H9 (cell line): Measurements from ENCODE around the gene KCNC2. TPM values are rescaled to one million over a fixed set of nuclear protein-coding genes. Genes with fewer than 3 reads are reported as not detected.

Source experiments
- DNase-seq: peaks from one replicate; pipeline ENCODE4 v3.0.0-alpha.2; 2017
- H2AFZ ChIP-seq: one replicate; pipeline ENCODE4 v1.6.1; 2013; ENCODE audit warnings: mild to moderate bottlenecking, low read length, control low read depth, moderate library complexity
- H2AK5ac ChIP-seq: 2 replicates; pipeline ENCODE4 v1.6.1; 2013; ENCODE audit warnings: low read length, control low read depth, mixed read lengths; ENCODE audit not compliant: insufficient read length
- H2BK120ac ChIP-seq: one replicate; pipeline ENCODE4 v1.6.1; 2013; ENCODE audit warnings: low read depth, mild to moderate bottlenecking, low read length, control low read depth, inconsistent platforms; ENCODE audit not compliant: poor library complexity, severe bottlenecking
- H2BK12ac ChIP-seq: 2 replicates; pipeline ENCODE4 v1.6.1; 2013; ENCODE audit warnings: low read length, control low read depth, mixed read lengths, low read depth; ENCODE audit not compliant: insufficient read length
- H2BK15ac ChIP-seq: 2 replicates; pipeline ENCODE4 v1.6.1; 2013; ENCODE audit warnings: low read depth, low read length, control low read depth
- H2BK20ac ChIP-seq: one replicate; pipeline ENCODE4 v1.6.1; 2013; ENCODE audit warnings: low read depth, mild to moderate bottlenecking, low read length, control low read depth, inconsistent platforms; ENCODE audit not compliant: poor library complexity, severe bottlenecking
- H2BK5ac ChIP-seq: 2 replicates; pipeline ENCODE4 v1.6.1; 2013; ENCODE audit warnings: low read length, control low read depth, mixed read lengths; ENCODE audit not compliant: insufficient read length
- H3K14ac ChIP-seq: 2 replicates; pipeline ENCODE4 v1.6.1; 2013; ENCODE audit warnings: low read length, control low read depth; ENCODE audit not compliant: insufficient read depth
- H3K18ac ChIP-seq: 2 replicates; pipeline ENCODE4 v1.6.1; 2013; ENCODE audit warnings: low read depth, mild to moderate bottlenecking, mixed read lengths, low read length, control low read depth; ENCODE audit not compliant: insufficient read length
- H3K23ac ChIP-seq: 2 replicates; pipeline ENCODE4 v1.6.1; 2013; ENCODE audit warnings: low read length, control low read depth, mixed read lengths, low read depth; ENCODE audit not compliant: insufficient read length
- H3K23me2 ChIP-seq: 2 replicates; pipeline ENCODE4 v1.6.1; 2013; ENCODE audit warnings: low read depth, mild to moderate bottlenecking, mixed read lengths, low read length, control low read depth; ENCODE audit not compliant: insufficient read length, poor library complexity, severe bottlenecking
- H3K27ac ChIP-seq: 2 replicates; pipeline ENCODE4 v1.5.1; 2013; ENCODE audit warnings: low read length, control low read depth, mixed read lengths, low read depth; ENCODE audit not compliant: insufficient read length
- H3K27me3 ChIP-seq: 2 replicates; pipeline ENCODE4 v1.6.1; 2013; ENCODE audit warnings: low read length, control low read depth, inconsistent platforms; ENCODE audit not compliant: insufficient read depth
- H3K4ac ChIP-seq: 2 replicates; pipeline ENCODE4 v1.6.1; 2013; ENCODE audit warnings: low read depth, mild to moderate bottlenecking, control low read depth, inconsistent platforms, low read length, moderate library complexity
- H3K4me1 ChIP-seq: 2 replicates; pipeline ENCODE4 v1.6.1; 2013; ENCODE audit warnings: low read length, control low read depth, inconsistent platforms; ENCODE audit not compliant: insufficient read depth
- H3K4me2 ChIP-seq: 2 replicates; pipeline ENCODE4 v1.6.1; 2013; ENCODE audit warnings: low read length, control low read depth, mixed read lengths; ENCODE audit not compliant: insufficient read length, insufficient read depth
- H3K56ac ChIP-seq: 2 replicates; pipeline ENCODE4 v1.6.1; 2013; ENCODE audit warnings: low read depth, mild to moderate bottlenecking, mixed read lengths, low read length, control low read depth; ENCODE audit not compliant: insufficient read length
- H3K79me1 ChIP-seq: 2 replicates; pipeline ENCODE4 v1.6.1; 2013; ENCODE audit warnings: low read depth, mild to moderate bottlenecking, moderate library complexity, low read length, control low read depth, inconsistent platforms; ENCODE audit not compliant: insufficient read depth, poor library complexity, severe bottlenecking
- H3K79me2 ChIP-seq: 2 replicates; pipeline ENCODE4 v1.6.1; 2013; ENCODE audit warnings: low read length, control low read depth, inconsistent platforms; ENCODE audit not compliant: insufficient read depth
- H3K9ac ChIP-seq: 2 replicates; pipeline ENCODE4 v1.6.1; 2013; ENCODE audit warnings: low read length, control low read depth, mixed read lengths; ENCODE audit not compliant: insufficient read length; ENCODE audit errors: extremely low read depth
- H3K9me3 ChIP-seq: one replicate; pipeline ENCODE4 v1.6.1; 2013; ENCODE audit warnings: low read depth, low read length, inconsistent platforms; ENCODE audit not compliant: control insufficient read depth
- H3T11ph ChIP-seq: one replicate; pipeline ENCODE4 v1.6.1; 2013; ENCODE audit warnings: mild to moderate bottlenecking, low read length, control low read depth, inconsistent platforms
- H4K20me1 ChIP-seq: one replicate; pipeline ENCODE4 v1.6.1; 2013; ENCODE audit not compliant: control insufficient read depth, insufficient read length, insufficient read depth
- H4K5ac ChIP-seq: 2 replicates; pipeline ENCODE4 v1.6.1; 2013; ENCODE audit warnings: low read depth, mild to moderate bottlenecking, mixed read lengths, low read length, control low read depth; ENCODE audit not compliant: insufficient read length
- H4K8ac ChIP-seq: replicated peaks from 2 replicates; pipeline ENCODE4 v1.6.1; 2013; ENCODE audit warnings: low read length, control low read depth, mixed read lengths, low read depth; ENCODE audit not compliant: insufficient read length
- H4K91ac ChIP-seq: 2 replicates; pipeline ENCODE4 v1.6.1; 2013; ENCODE audit warnings: low read depth, mild to moderate bottlenecking, moderate library complexity, mixed read lengths, low read length, control low read depth; ENCODE audit not compliant: insufficient read length
- H3K27ac Mint-ChIP-seq, 3 experiments: 2 replicates in 2 of 3; 3 replicates in 1 of 3; pipeline ENCODE4 v1.8.0; 2020 to 2021; ENCODE audit warnings: mixed read lengths in 3 of 3, mild to moderate bottlenecking in 1 of 3, moderate library complexity in 1 of 3
- H3K27me3 Mint-ChIP-seq: 2 replicates; pipeline ENCODE4 v1.8.0; 2021; ENCODE audit warnings: low read depth, mild to moderate bottlenecking, moderate library complexity, mixed read lengths
- H3K36me3 Mint-ChIP-seq, 3 experiments: 2 replicates in 2 of 3; 3 replicates in 1 of 3; pipeline ENCODE4 v1.8.0; 2020 to 2021; ENCODE audit warnings: low read depth in 3 of 3, mixed read lengths in 3 of 3; ENCODE audit not compliant: insufficient read depth in 1 of 3
- H3K4me1 Mint-ChIP-seq, 2 experiments: 2 replicates each; pipeline ENCODE4 v1.8.0; 2020; ENCODE audit warnings: mixed read lengths in 2 of 2
- H3K4me3 Mint-ChIP-seq, 2 experiments: 2 replicates in 1 of 2; 3 replicates in 1 of 2; pipeline ENCODE4 v1.8.0; 2020 to 2021; ENCODE audit warnings: mild to moderate bottlenecking in 2 of 2, mixed read lengths in 2 of 2, moderate library complexity in 1 of 2
- H3K9me3 Mint-ChIP-seq, 2 experiments: 2 replicates in 1 of 2; 3 replicates in 1 of 2; pipeline ENCODE4 v1.8.0; 2020; ENCODE audit warnings: mild to moderate bottlenecking in 2 of 2, mixed read lengths in 2 of 2, moderate library complexity in 1 of 2
- CTCF ChIP-seq: fragments of 200-600 bp; sonication (generic); conservative IDR thresholded peaks from 3 replicates; pipeline ENCODE4 v1.8.0; 2021; ENCODE audit warnings: antibody characterized with exemption, mild to moderate bottlenecking
- WGBS: extraction: QIAGEN DNeasy Blood & Tissue Kit; methylation state at CpG from one replicate; pipeline ENCODE4 v1.1.7; 2013; ENCODE audit warnings: missing lambda C conversion rate, low lambda C conversion rate, mixed read lengths; ENCODE audit not compliant: insufficient read length; ENCODE audit errors: extremely low coverage; 5-methylcytosine and 5-hydroxymethylcytosine counted together
- total RNA-seq: library from RNA; stranded (reverse); gene quantifications from 2 replicates; pipeline ENCODE4 v1.2.1, GENCODE V29; 2021

Gene KCNC2
- total RNA-seq, 1 experiment from 2014 or later = not detected

- H2AFZ ChIP-seq = no peak overlapping the region
- no peaks in the 10 kb centered on the region for H3K23me2 ChIP-seq
- H4K91ac ChIP-seq = no peak overlapping the region
Measured at GRCh38 chr12:75257510-75257909, 47.9 kb upstream of the KCNC2 start.

More at GRCh38 chr12:75257510-75257909, 47.9 kb upstream of the KCNC2 start:
- no peak overlapping the region for H3K56ac ChIP-seq
- no peak overlapping the region for H2BK20ac ChIP-seq
- H3K18ac ChIP-seq = no peak overlapping the region
- H3K23ac ChIP-seq = no peak overlapping the region
- Mint-ChIP-seq H3K9me3 (no peaks in the 10 kb centered on the region), H3K27ac (no peak overlapping the region), H3K36me3 (no peaks in the 10 kb centered on the region), H3K27me3 (no peaks in the 10 kb centered on the region), H3K4me3 (no peak overlapping the region), H3K4me1 (peaks cover 17 to 22% of the 10 kb centered on the region in 2 experiments)
- WGBS = no CpG with 5 or more reads among the region's 2 CpGs
- no peak overlapping the region for H3K9ac ChIP-seq
- no peaks in the 10 kb centered on the region for H3K4me1 ChIP-seq
- H3T11ph ChIP-seq = no peak overlapping the region
- H3K4me2 ChIP-seq = no peak overlapping the region
- no peaks in the 10 kb centered on the region for H3K27me3 ChIP-seq
- H3K4ac ChIP-seq = no peak overlapping the region
- no peak for TF ChIP-seq CTCF
- H4K20me1 ChIP-seq = no peaks in the 10 kb centered on the region
- no peak overlapping the region for H3K27ac ChIP-seq
- H3K14ac ChIP-seq = no peak overlapping the region
- H3K9me3 ChIP-seq = no peaks in the 10 kb centered on the region
- H4K5ac ChIP-seq = no peak overlapping the region
- no peak overlapping the region for H2BK5ac ChIP-seq
- H3K79me1 ChIP-seq = no peaks in the 10 kb centered on the region
- no peak overlapping the region for H2BK12ac ChIP-seq
- H4K8ac ChIP-seq = no peak overlapping the region
- H2AK5ac ChIP-seq = no peak overlapping the region
- no peak for DNase-seq
- no peak overlapping the region for H2BK120ac ChIP-seq
- no peak overlapping the region for H2BK15ac ChIP-seq
- no peaks in the 10 kb centered on the region for H3K79me2 ChIP-seq
